HCT116 (cell line): Measurements from ENCODE around the gene TGFBI. TPM values are rescaled to one million over a fixed set of nuclear protein-coding genes. Genes with fewer than 3 reads are reported as not detected.

Experiments used
- ATAC-seq: fragments of 200-7000 bp; cut with Tn5 transposase; 2 replicates; pipeline ENCODE4 v1.9.1; 2020; ENCODE audit warnings: mild to moderate bottlenecking, moderate library complexity
- BruUV-seq: library from RNA; stranded (reverse); fragments of 400-500 nt; replicated peaks from 2 replicates; lab custom pipeline; 2021; lab: Mats Ljungman, UMichigan
- CTCF ChIA-PET: fragments of 300-600 bp; sonication (Branson Sonifier 250); formaldehyde crosslinking; loops from one replicate; lab custom pipeline; 2021; ENCODE audit warnings: antibody characterized with exemption; lab: Charles Lee
- POLR2A ChIA-PET: fragments of 300-600, 350-600 bp; sonication (Branson Sonifier 250); formaldehyde crosslinking; loops from one replicate; lab custom pipeline; 2021; ENCODE audit warnings: antibody characterized with exemption; lab: Charles Lee
- RAD21 ChIA-PET, 2 experiments: fragments of 300-600 bp; sonication (Branson Sonifier 250); formaldehyde crosslinking; loops; one replicate each; lab custom pipeline; 2023; ENCODE audit warnings: low total read pairs in 2 of 2; ENCODE audit not compliant: uncharacterized antibody in 2 of 2, unreplicated experiment in 2 of 2, low non-redundant PET in 1 of 2; lab: Charles Lee
- DNase-seq: peaks from one replicate; pipeline ENCODE4 v3.0.0-alpha.2; 2010; ENCODE audit warnings: low read depth, low spot score
- H2AFZ ChIP-seq: fragments of 200-600 bp; shearing (Covaris generic), sonication (generic); 2 replicates; pipeline ENCODE4 v1.6.1; 2017; ENCODE audit warnings: low read depth, mixed run types, mixed read lengths, antibody characterized with exemption, low read length; ENCODE audit not compliant: poor library complexity, severe bottlenecking
- H3K27ac ChIP-seq: 2 replicates; pipeline ENCODE4 v1.5.1; 2012; ENCODE audit warnings: low read depth, low read length
- H3K27me3 ChIP-seq: fragments of 200-600 bp; sonication (generic); 2 replicates; pipeline ENCODE4 v1.6.1; 2016; ENCODE audit warnings: mixed run types, low read length, mixed read lengths; ENCODE audit not compliant: insufficient read depth
- H3K36me3 ChIP-seq, 2 experiments: fragments of 200-500 bp in 1 of 2; fragments of 200-600 bp in 1 of 2; sonication (Bioruptor generic) in 1 of 2; sonication (generic) in 1 of 2; 2 replicates each; pipeline versions ENCODE4 v1.5.1 to v1.6.1; 2014 to 2016; ENCODE audit warnings: low read length in 2 of 2, inconsistent platforms in 1 of 2, mixed read lengths in 1 of 2, mixed run types in 1 of 2; ENCODE audit not compliant: insufficient read depth in 2 of 2, control insufficient read depth in 1 of 2
- H3K4me1 ChIP-seq, 2 experiments: fragments of 200-600 bp in 1 of 2; sonication (generic) in 1 of 2; 2 replicates each; pipeline versions ENCODE4 v1.5.1 to v1.6.1; 2012 to 2017; ENCODE audit warnings: low read length in 2 of 2, inconsistent platforms in 1 of 2, mild to moderate bottlenecking in 1 of 2, mixed read lengths in 1 of 2, mixed run types in 1 of 2, moderate library complexity in 1 of 2; ENCODE audit not compliant: insufficient read depth in 2 of 2, control insufficient read depth in 1 of 2
- H3K4me2 ChIP-seq: fragments of 200-600 bp; sonication (generic); 2 replicates; pipeline ENCODE4 v1.6.1; 2017; ENCODE audit warnings: mixed run types, low read length, mixed read lengths
- H3K4me3 ChIP-seq, 2 experiments: fragments of 200-600 bp in 1 of 2; sonication (generic) in 1 of 2; replicated peaks in 1 of 2; 2 replicates each; pipeline ENCODE4 v1.5.1; 2011 to 2016; ENCODE audit warnings: low read length in 2 of 2, control low read depth in 1 of 2, low read depth in 1 of 2, mild to moderate bottlenecking in 1 of 2, mixed read lengths in 1 of 2, mixed run types in 1 of 2
- H3K79me2 ChIP-seq: fragments of 200-600 bp; sonication (generic); 2 replicates; pipeline ENCODE4 v1.6.1; 2017; ENCODE audit warnings: mild to moderate bottlenecking, mixed run types, low read length, moderate library complexity, mixed read lengths; ENCODE audit not compliant: insufficient read depth
- H3K9ac ChIP-seq: fragments of 200-600 bp; sonication (generic); 2 replicates; pipeline ENCODE4 v1.6.1; 2016; ENCODE audit warnings: low read length, mixed read lengths
- H3K9me2 ChIP-seq: fragments of 200-600 bp; sonication (generic), shearing (Covaris generic); 2 replicates; pipeline ENCODE4 v1.6.1; 2017; ENCODE audit warnings: mixed run types, mild to moderate bottlenecking, moderate library complexity; ENCODE audit not compliant: insufficient read depth
- H3K9me3 ChIP-seq, 2 experiments: fragments of 200-500 bp in 1 of 2; fragments of 200-600 bp in 1 of 2; sonication (Bioruptor generic) in 1 of 2; sonication (generic) in 1 of 2; 2 replicates each; pipeline ENCODE4 v1.6.1; 2014 to 2017; ENCODE audit warnings: low read length in 2 of 2, mixed read lengths in 2 of 2, inconsistent platforms in 1 of 2, low read depth in 1 of 2, mild to moderate bottlenecking in 1 of 2, mixed run types in 1 of 2, moderate library complexity in 1 of 2; ENCODE audit not compliant: control insufficient read depth in 1 of 2, insufficient read depth in 1 of 2
- H4K20me1 ChIP-seq: fragments of 200-600 bp; sonication (generic), shearing (Covaris generic); 2 replicates; pipeline ENCODE4 v1.6.1; 2017; ENCODE audit warnings: mixed run types, mild to moderate bottlenecking, moderate library complexity; ENCODE audit not compliant: insufficient read depth
- ATF3 ChIP-seq: IDR thresholded peaks from 2 replicates; pipeline ENCODE4 v1.6.1; 2012
- CEBPB ChIP-seq: IDR thresholded peaks from 2 replicates; pipeline ENCODE4 v1.6.1; 2012; ENCODE audit warnings: low read depth
- FOSL1 ChIP-seq: IDR thresholded peaks from 2 replicates; pipeline ENCODE4 v1.6.1; 2012; ENCODE audit warnings: low read depth
- RAD21 ChIP-seq: IDR thresholded peaks from 2 replicates; pipeline ENCODE4 v1.6.1; 2012; ENCODE audit warnings: low read depth, mild to moderate bottlenecking
- REST ChIP-seq: IDR thresholded peaks from 2 replicates; pipeline ENCODE4 v1.6.1; 2012; ENCODE audit warnings: low read depth
- SIN3A ChIP-seq: IDR thresholded peaks from 2 replicates; pipeline ENCODE4 v1.6.1; 2012; ENCODE audit warnings: low read depth
- YY1 ChIP-seq: IDR thresholded peaks from 2 replicates; pipeline ENCODE4 v1.6.1; 2011; ENCODE audit warnings: low read length, low read depth, moderate library complexity, mild to moderate bottlenecking; ENCODE audit not compliant: insufficient replicate concordance; ENCODE audit errors: extremely low read depth
- ZBTB33 ChIP-seq: IDR thresholded peaks from 2 replicates; pipeline ENCODE4 v1.6.1; 2011; ENCODE audit warnings: mild to moderate bottlenecking, low read length, moderate library complexity; ENCODE audit not compliant: insufficient replicate concordance; ENCODE audit errors: extremely low read depth
- intact Hi-C: fragments of 100-400 bp; cut with micrococcal nuclease; formaldehyde crosslinking; loops from 2 replicates; pipeline ENCODE4 v1.10.0; 2022
- total RNA-seq: library from RNA; stranded (reverse); gene quantifications from one replicate; pipeline ENCODE4 v1.2.1, GENCODE V29; 2021; ENCODE audit not compliant: unreplicated experiment

TGFBI gene
- total RNA-seq, 1 experiment from 2014 or later, result 0.64 TPM

GRCh38 chr5:135978993-135979392 lies 49.8 kb upstream of the TGFBI start:
- Histone ChIP-seq H3K4me2 (no peak overlapping the region), H3K27ac (no peak overlapping the region), H3K9me3 (no peaks in the 10 kb centered on the region), H4K20me1 (no peaks in the 10 kb centered on the region), H3K9me2 (no peaks in the 10 kb centered on the region), H3K79me2 (no peaks in the 10 kb centered on the region), H3K9ac (no peak overlapping the region), H3K27me3 (peaks cover 33% of the 10 kb centered on the region; the same call in 1 of the 2 replicates), H3K4me1 (peaks cover 0 to 4% of the 10 kb centered on the region in 2 experiments; a peak in 1 of 4 replicates), H3K4me3 (no peak overlapping the region), H3K36me3 (no peaks in the 10 kb centered on the region), H2AFZ (no peak overlapping the region)
- ATAC-seq, result no peak
- ChIA-PET RAD21 (no interaction called here), POLR2A (no interaction called here), CTCF (interaction anchor here (1.9 to 2.1 kb wide), 2 partner anchors 18 to 79 kb away, joined by 4 to 14 read pairs; no protein-coding TSS in a partner anchor)
- intact Hi-C loops, result no loop called here
- no peak for DNase-seq
- BruUV-seq, result no TSS peak
- TF ChIP-seq REST (no peak), ATF3 (no peak), FOSL1 (no peak), YY1 (no peak), RAD21 (no peak), ZBTB33 (no peak), CEBPB (no peak), SIN3A (no peak)
